K562 (cell line): ENCODE measurements around the gene BMP6. TPM values are rescaled to one million over a fixed set of nuclear protein-coding genes. Genes with fewer than 3 reads are reported as not detected.

Experiments
- ATAC-seq: fragments of 200-7000 bp; cut with Tn5 transposase; 3 replicates; pipeline ENCODE4 v1.9.1; 2020; ENCODE audit warnings: moderate library complexity
- BruUV-seq: library from RNA; stranded (reverse); fragments of 400-500 nt; replicated peaks from 2 replicates; lab custom pipeline; 2021; lab: Mats Ljungman, UMichigan
- CTCF ChIA-PET: fragments of 300-600 bp; formaldehyde crosslinking; extraction: SDS; loops from one replicate; lab custom pipeline; 2021; ENCODE audit warnings: low intra/inter-chr PET ratio; lab: Yijun Ruan, JAX
- POLR2A ChIA-PET: fragments of 300-600, 350-650 bp; sonication (Branson Sonifier 250); formaldehyde crosslinking; extraction: SDS; loops from one replicate; lab custom pipeline; 2021; ENCODE audit warnings: antibody characterized with exemption, inconsistent platforms; lab: Yijun Ruan, JAX
- DNase-seq, 4 experiments: peaks; one replicate each; pipeline versions ENCODE4 v3.0.0 to v3.0.0-alpha.2; 2011 to 2018; ENCODE audit warnings: low spot score in 3 of 4, mixed read lengths in 3 of 4; ENCODE audit errors: extremely low read depth in 1 of 4
- FAIRE-seq: peaks from 2 replicates; lab custom pipeline; 2011; peaks lifted over from hg19 to GRCh38; lab: Jason Lieb, UNC
- H2AFZ ChIP-seq: 2 replicates; pipeline ENCODE4 v1.6.0; 2011; ENCODE audit warnings: low read depth, low read length, control low read depth, inconsistent platforms
- H3K27ac ChIP-seq: fragments of 200-600 bp; 3 replicates; pipeline ENCODE4 v1.8.0; 2011; ENCODE audit warnings: low read depth, mild to moderate bottlenecking, control low read depth, inconsistent platforms, low read length, moderate library complexity, mixed read lengths; ENCODE audit errors: extremely low read depth
- H3K27me3 ChIP-seq, 2 experiments: fragments of 300-600 bp in 1 of 2; 2 replicates in 1 of 2; 3 replicates in 1 of 2; pipeline versions ENCODE4 v1.6.0 to v1.8.0; 2011; ENCODE audit warnings: inconsistent platforms in 2 of 2, low read length in 2 of 2, mild to moderate bottlenecking in 1 of 2, mixed read lengths in 1 of 2, moderate library complexity in 1 of 2; ENCODE audit not compliant: control insufficient read depth in 2 of 2, insufficient read depth in 2 of 2
- H3K36me3 ChIP-seq: fragments of 300-600 bp; 3 replicates; pipeline ENCODE4 v1.8.0; 2011; ENCODE audit warnings: mild to moderate bottlenecking, low read length, inconsistent platforms; ENCODE audit not compliant: control insufficient read depth, insufficient read depth
- H3K4me1 ChIP-seq, 2 experiments: fragments of 200-600 bp in 1 of 2; replicated peaks in 1 of 2; 2 replicates in 1 of 2; 3 replicates in 1 of 2; pipeline versions ENCODE4 v1.5.1 to v1.8.0; 2011; ENCODE audit warnings: inconsistent platforms in 2 of 2, low read length in 2 of 2, mild to moderate bottlenecking in 1 of 2, mixed read lengths in 1 of 2, moderate library complexity in 1 of 2; ENCODE audit not compliant: control insufficient read depth in 2 of 2, insufficient read depth in 2 of 2
- H3K4me2 ChIP-seq: 2 replicates; pipeline ENCODE4 v1.6.1; 2011; ENCODE audit warnings: low read length, control low read depth, inconsistent platforms, mixed read lengths; ENCODE audit not compliant: insufficient read depth
- H3K4me3 ChIP-seq: fragments of 200-600 bp; sonication (generic), shearing (Covaris generic); 2 replicates; pipeline ENCODE4 v1.5.1; 2016; ENCODE audit warnings: control low read depth, inconsistent platforms
- H3K79me2 ChIP-seq: fragments of 200-600 bp; 3 replicates; pipeline ENCODE4 v1.8.0; 2011; ENCODE audit warnings: low read length, inconsistent platforms; ENCODE audit not compliant: control insufficient read depth, insufficient read depth
- H3K9ac ChIP-seq, 2 experiments: 2 replicates each; pipeline versions ENCODE4 v1.6.0 to v1.6.1; 2011; ENCODE audit warnings: low read depth in 2 of 2, low read length in 2 of 2, control low read depth in 1 of 2, inconsistent platforms in 1 of 2, mild to moderate bottlenecking in 1 of 2, mixed read lengths in 1 of 2; ENCODE audit not compliant: insufficient read depth in 1 of 2
- H3K9me1 ChIP-seq: one replicate; pipeline ENCODE4 v1.6.0; 2011; ENCODE audit warnings: inconsistent platforms, mild to moderate bottlenecking, low read length, moderate library complexity; ENCODE audit not compliant: control insufficient read depth, insufficient read depth
- H3K9me3 ChIP-seq: replicated peaks from 2 replicates; pipeline ENCODE4 v1.5.1; 2011; ENCODE audit warnings: low read depth, low read length, inconsistent platforms; ENCODE audit not compliant: control insufficient read depth, insufficient read depth
- H4K20me1 ChIP-seq: replicated peaks from 2 replicates; pipeline ENCODE4 v1.6.1; 2011; ENCODE audit warnings: low read length, inconsistent platforms, mixed read lengths; ENCODE audit not compliant: control insufficient read depth, insufficient read depth
- CREB1 ChIP-seq, 2 experiments: sonication (generic) in 1 of 2; formaldehyde crosslinking in 1 of 2; IDR thresholded peaks; 2 replicates each; pipeline versions ENCODE4 v1.6.1 to v1.8.0; 2012 to 2022; ENCODE audit warnings: inconsistent platforms in 1 of 2, mild to moderate bottlenecking in 1 of 2, missing genetic modification reagents in 1 of 2, moderate library complexity in 1 of 2
- KAT7 ChIP-seq: sonication (generic); formaldehyde crosslinking; IDR thresholded peaks from 2 replicates; pipeline ENCODE4 v1.8.0; 2022; ENCODE audit warnings: missing genetic modification reagents, mild to moderate bottlenecking, borderline replicate concordance
- SMARCA5 ChIP-seq: fragments of 450-650 bp; IDR thresholded peaks from 2 replicates; pipeline ENCODE4 v1.6.1; 2016
- SREBF2 ChIP-seq: sonication (generic); formaldehyde crosslinking; IDR thresholded peaks from 2 replicates; pipeline ENCODE4 v1.4.0; 2020; ENCODE audit warnings: mild to moderate bottlenecking, missing genetic modification reagents
- ZNF143 ChIP-seq: sonication (generic); formaldehyde crosslinking; IDR thresholded peaks from 2 replicates; pipeline ENCODE4 v1.9.0; 2022; ENCODE audit warnings: mild to moderate bottlenecking, missing genetic modification reagents
- ZNF282 ChIP-seq: sonication (generic); formaldehyde crosslinking; IDR thresholded peaks from 2 replicates; pipeline ENCODE4 v1.8.1; 2023; ENCODE audit warnings: missing genetic modification reagents
- ZNF583 ChIP-seq: fragments of 250-450 bp; sonication (Bioruptor Pico); IDR thresholded peaks from 2 replicates; pipeline ENCODE4 v1.4.0; 2020
- ZNF780A ChIP-seq: fragments of 250-450 bp; sonication (Bioruptor Pico); IDR thresholded peaks from 2 replicates; pipeline ENCODE4 v1.5.0; 2021; ENCODE audit warnings: mild to moderate bottlenecking
- ZNF830 ChIP-seq: fragments of 250-450 bp; sonication (Bioruptor Pico); IDR thresholded peaks from 2 replicates; pipeline ENCODE4 v1.5.0; 2021; ENCODE audit warnings: mild to moderate bottlenecking
- WGBS: fragments of 100-300 bp; shearing (Covaris generic); methylation state at CpG from one replicate; pipeline ENCODE4 v1.1.6; 2016; ENCODE audit warnings: low coverage, mixed read lengths; ENCODE audit not compliant: insufficient coverage; ENCODE audit errors: missing lambda C conversion rate; 5-methylcytosine and 5-hydroxymethylcytosine counted together
- in situ Hi-C: fragments of 300-500 bp; cut with MboI; formaldehyde crosslinking; loops from 4 replicates; pipeline ENCODE4 v1.15.0; 2018; ENCODE audit warnings: inconsistent platforms, mixed read lengths
- intact Hi-C: fragments of 100-400 bp; cut with micrococcal nuclease; formaldehyde crosslinking; loops from 2 replicates; pipeline ENCODE4 v1.14.2; 2022
- polyA plus RNA-seq, 8 experiments: library from polyadenylated mRNA; depleted of rRNA in 4 of 8; stranded (reverse) in 5 of 8; unstranded in 3 of 8; fragments of >200 nt; fragmentation: Nextera tagmentation in 2 of 8; fragmentation: Illumina TruSeq in 1 of 8; extraction: Ambion mirVana in 2 of 8; extraction: Trizol in 1 of 8; gene quantifications; 2 replicates each; pipeline versions ENCODE4 v1.2.1 to v1.2.3, GENCODE V29; 2011 to 2014; ENCODE audit warnings: inconsistent platforms in 1 of 8, missing spikeins in 1 of 8
- total RNA-seq, 7 experiments: library from RNA; depleted of rRNA in 6 of 7; stranded (reverse); fragments of >200 nt in 6 of 7; fragmentation: Illumina TruSeq in 2 of 7; extraction: Trizol in 2 of 7; gene quantifications; 2 replicates each; pipeline versions ENCODE4 v1.2.1 to v1.2.3, GENCODE V29; 2011 to 2021; ENCODE audit warnings: low replicate concordance in 1 of 7
- TF ChIP-seq, protein P1 (sequence below): sonication (generic); formaldehyde crosslinking; IDR thresholded peaks from 2 replicates; pipeline ENCODE4 v1.4.0; 2020; ENCODE audit warnings: mild to moderate bottlenecking, missing genetic modification reagents
- TF ChIP-seq, protein P2 (sequence below): fragments of 450-650 bp; IDR thresholded peaks from 2 replicates; pipeline ENCODE4 v1.6.1; 2017; ENCODE audit warnings: antibody characterized with exemption
- TF ChIP-seq, protein P3 (sequence below): sonication (generic); formaldehyde crosslinking; IDR thresholded peaks from 2 replicates; pipeline ENCODE4 v1.5.0; 2020; ENCODE audit warnings: missing genetic modification reagents

BMP6 gene
- total and polyA plus RNA-seq, 9 of the 15 experiments (the other 6 are each of a cell fraction or from before 2014, with no cell fraction given) = 0.01 to 0.13 (median 0.06) TPM; not detected in 3

DNA sequence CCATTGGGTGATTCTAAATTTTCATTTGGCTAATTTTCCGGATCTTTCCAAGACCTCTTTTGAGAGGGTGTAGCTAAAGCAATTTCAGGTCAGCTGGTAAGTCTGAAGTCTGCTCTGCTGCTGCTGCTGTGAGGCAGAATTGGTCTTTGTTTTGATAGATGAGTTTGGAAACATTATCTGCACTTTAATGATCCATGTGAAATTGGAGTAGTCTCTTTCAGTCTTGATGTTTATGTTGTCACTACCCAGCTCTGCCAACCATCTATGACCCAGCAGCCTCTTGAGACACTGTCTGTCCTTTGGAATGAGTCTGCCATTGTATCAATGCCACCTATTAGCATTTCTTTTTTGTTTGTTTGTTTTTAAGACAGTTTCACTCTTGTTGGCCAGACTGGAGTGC is 140.6 kb downstream of the BMP6 start:
- BruUV-seq = no TSS peak

DNA sequence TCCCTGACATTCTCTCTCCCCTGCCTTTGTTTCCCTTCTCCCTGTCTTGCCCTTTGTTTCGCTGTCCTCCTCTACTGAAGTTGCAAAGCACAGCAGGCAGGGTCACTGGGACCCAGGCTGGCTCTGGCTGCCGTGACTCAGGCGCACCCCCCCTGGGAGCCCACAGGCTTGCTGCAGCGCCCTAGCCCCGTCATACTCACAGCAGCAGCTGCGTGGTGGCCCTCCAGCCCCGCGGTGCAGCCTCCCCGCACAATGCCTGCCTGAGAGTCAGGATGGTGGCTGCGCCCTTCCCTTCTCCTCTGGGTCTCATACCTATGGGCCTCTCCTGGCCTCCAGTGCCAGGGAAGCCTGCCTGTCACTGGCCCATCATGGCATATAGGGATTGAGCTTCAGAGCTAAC is 143.0 kb downstream of the BMP6 start:
- BruUV-seq = no TSS peak
- intact Hi-C loops (no loop called here), in situ Hi-C loops (no loop called here)
- H3K36me3 ChIP-seq = no peaks in the 10 kb centered on the region
- WGBS = 1% methylated on average over 8 of the region's 10 CpGs
- no peak overlapping the region for H3K9ac ChIP-seq
- H3K27me3 ChIP-seq = peaks cover 60 to 65% of the 10 kb centered on the region in 2 experiments
- POLR2A ChIA-PET = interaction anchor here (0.8 kb wide), 1 partner anchor 262 kb away, joined by 3 read pairs; no protein-coding TSS in a partner anchor
- no peaks in the 10 kb centered on the region for H4K20me1 ChIP-seq
- no peak overlapping the region for H3K4me2 ChIP-seq
- DNase-seq = no peak
- no peak overlapping the region for H3K4me3 ChIP-seq
- H3K4me1 ChIP-seq = peaks cover 0 to 4% of the 10 kb centered on the region in 2 experiments; a peak in 1 of 5 replicates
- H3K27ac ChIP-seq = no peak overlapping the region
- no peaks in the 10 kb centered on the region for H3K79me2 ChIP-seq
- CTCF ChIA-PET = no interaction called here
- no peaks in the 10 kb centered on the region for H3K9me1 ChIP-seq
- no peak for FAIRE-seq
- no peak overlapping the region for H2AFZ ChIP-seq
- no peaks in the 10 kb centered on the region for H3K9me3 ChIP-seq
- ATAC-seq = no peak; the same call in 2 of the 3 replicates
- no peak for TF ChIP-seq ZNF143 (CRISPR knock-in tag)
- TF ChIP-seq, protein P1, sequence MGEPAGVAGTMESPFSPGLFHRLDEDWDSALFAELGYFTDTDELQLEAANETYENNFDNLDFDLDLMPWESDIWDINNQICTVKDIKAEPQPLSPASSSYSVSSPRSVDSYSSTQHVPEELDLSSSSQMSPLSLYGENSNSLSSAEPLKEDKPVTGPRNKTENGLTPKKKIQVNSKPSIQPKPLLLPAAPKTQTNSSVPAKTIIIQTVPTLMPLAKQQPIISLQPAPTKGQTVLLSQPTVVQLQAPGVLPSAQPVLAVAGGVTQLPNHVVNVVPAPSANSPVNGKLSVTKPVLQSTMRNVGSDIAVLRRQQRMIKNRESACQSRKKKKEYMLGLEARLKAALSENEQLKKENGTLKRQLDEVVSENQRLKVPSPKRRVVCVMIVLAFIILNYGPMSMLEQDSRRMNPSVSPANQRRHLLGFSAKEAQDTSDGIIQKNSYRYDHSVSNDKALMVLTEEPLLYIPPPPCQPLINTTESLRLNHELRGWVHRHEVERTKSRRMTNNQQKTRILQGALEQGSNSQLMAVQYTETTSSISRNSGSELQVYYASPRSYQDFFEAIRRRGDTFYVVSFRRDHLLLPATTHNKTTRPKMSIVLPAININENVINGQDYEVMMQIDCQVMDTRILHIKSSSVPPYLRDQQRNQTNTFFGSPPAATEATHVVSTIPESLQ (CRISPR knock-in tag) = no peak
- TF ChIP-seq, protein P2, sequence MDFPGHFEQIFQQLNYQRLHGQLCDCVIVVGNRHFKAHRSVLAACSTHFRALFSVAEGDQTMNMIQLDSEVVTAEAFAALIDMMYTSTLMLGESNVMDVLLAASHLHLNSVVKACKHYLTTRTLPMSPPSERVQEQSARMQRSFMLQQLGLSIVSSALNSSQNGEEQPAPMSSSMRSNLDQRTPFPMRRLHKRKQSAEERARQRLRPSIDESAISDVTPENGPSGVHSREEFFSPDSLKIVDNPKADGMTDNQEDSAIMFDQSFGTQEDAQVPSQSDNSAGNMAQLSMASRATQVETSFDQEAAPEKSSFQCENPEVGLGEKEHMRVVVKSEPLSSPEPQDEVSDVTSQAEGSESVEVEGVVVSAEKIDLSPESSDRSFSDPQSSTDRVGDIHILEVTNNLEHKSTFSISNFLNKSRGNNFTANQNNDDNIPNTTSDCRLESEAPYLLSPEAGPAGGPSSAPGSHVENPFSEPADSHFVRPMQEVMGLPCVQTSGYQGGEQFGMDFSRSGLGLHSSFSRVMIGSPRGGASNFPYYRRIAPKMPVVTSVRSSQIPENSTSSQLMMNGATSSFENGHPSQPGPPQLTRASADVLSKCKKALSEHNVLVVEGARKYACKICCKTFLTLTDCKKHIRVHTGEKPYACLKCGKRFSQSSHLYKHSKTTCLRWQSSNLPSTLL = no peak
- no peak for TF ChIP-seq SREBF2 (CRISPR knock-in tag)
- no peak for TF ChIP-seq ZNF282 (CRISPR knock-in tag)

More for the DNA sequence above, 140.6 kb downstream of the BMP6 start:
- TF ChIP-seq SMARCA5 = no peak
- no peak for TF ChIP-seq ZNF780A
- TF ChIP-seq, protein P3, sequence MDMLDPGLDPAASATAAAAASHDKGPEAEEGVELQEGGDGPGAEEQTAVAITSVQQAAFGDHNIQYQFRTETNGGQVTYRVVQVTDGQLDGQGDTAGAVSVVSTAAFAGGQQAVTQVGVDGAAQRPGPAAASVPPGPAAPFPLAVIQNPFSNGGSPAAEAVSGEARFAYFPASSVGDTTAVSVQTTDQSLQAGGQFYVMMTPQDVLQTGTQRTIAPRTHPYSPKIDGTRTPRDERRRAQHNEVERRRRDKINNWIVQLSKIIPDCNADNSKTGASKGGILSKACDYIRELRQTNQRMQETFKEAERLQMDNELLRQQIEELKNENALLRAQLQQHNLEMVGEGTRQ = no peak
- TF ChIP-seq ZNF583 (CRISPR knock-in tag) = no peak
- TF ChIP-seq CREB1 (IDR thresholded peaks at IDR 0.05) = no peak
- TF ChIP-seq CREB1 (CRISPR knock-in tag; IDR thresholded peaks at IDR 0.05) = no peak
- no peak for TF ChIP-seq KAT7 (CRISPR knock-in tag)
- no peak for TF ChIP-seq ZNF830 (CRISPR knock-in tag)
- in situ Hi-C loops = no loop called here
- Histone ChIP-seq H4K20me1 (no peaks in the 10 kb centered on the region), H3K79me2 (no peaks in the 10 kb centered on the region), H3K36me3 (no peaks in the 10 kb centered on the region), H3K9ac (no peak overlapping the region), H3K4me1 (peaks cover 0 to 4% of the 10 kb centered on the region in 2 experiments; a peak in 2 of 5 replicates), H3K9me3 (no peaks in the 10 kb centered on the region), H3K9me1 (no peaks in the 10 kb centered on the region), H3K4me2 (no peak overlapping the region), H3K27me3 (peaks cover 61 to 72% of the 10 kb centered on the region in 2 experiments), H3K27ac (no peak overlapping the region), H3K4me3 (no peak overlapping the region), H2AFZ (no peak overlapping the region)
- DNase-seq (no peak), ATAC-seq (no peak), FAIRE-seq (no peak)
- intact Hi-C loops = no loop called here
- WGBS = 0% methylated on average over 1 of the region's 1 CpG
- POLR2A ChIA-PET = interaction anchor here (1.4 to 2.6 kb wide), 2 partner anchors 9 to 21 kb away, joined by 5 to 7 read pairs; no protein-coding TSS in a partner anchor
- CTCF ChIA-PET = no interaction called here
